Tibial nerve (tissue), 4 donors: ENCODE measurements around the gene ALAS1. TPM values are rescaled to one million over a fixed set of nuclear protein-coding genes. Genes with fewer than 3 reads are reported as not detected.

Experiments used
- DNase-seq, 2 donors: peaks; one replicate each; pipeline ENCODE4 v3.0.0-alpha.2; 2019; ENCODE audit warnings: low spot score in 2 of 2
- H3K27ac ChIP-seq, 4 donors: fragments of 200-600 bp; sonication (generic) in 3 of 4; one replicate each; pipeline ENCODE4 v1.5.1; 2017 to 2019; ENCODE audit warnings: mild to moderate bottlenecking in 1 of 4
- H3K27me3 ChIP-seq, 2 donors: fragments of 200-600 bp; sonication (generic) in 1 of 2; one replicate each; pipeline versions ENCODE4 v1.5.1 to v1.6.0; 2017 to 2019
- H3K36me3 ChIP-seq, 3 donors: fragments of 200-600 bp; sonication (generic); one replicate each; pipeline ENCODE4 v1.5.1; 2018 to 2019
- H3K4me1 ChIP-seq, 4 donors: fragments of 200-600 bp; sonication (generic) in 3 of 4; one replicate each; pipeline ENCODE4 v1.5.1; 2017 to 2019
- H3K4me3 ChIP-seq, 4 donors: fragments of 200-600 bp; sonication (generic) in 3 of 4; one replicate each; pipeline ENCODE4 v1.5.1; 2017 to 2019; ENCODE audit warnings: mild to moderate bottlenecking in 1 of 4, moderate library complexity in 1 of 4
- H3K9me3 ChIP-seq, 4 donors: fragments of 200-600 bp; sonication (generic) in 3 of 4; one replicate each; pipeline ENCODE4 v1.5.1; 2017 to 2019
- EP300 ChIP-seq, 2 donors: sonication (generic); formaldehyde crosslinking; IDR thresholded peaks; one replicate each; pipeline ENCODE4 v1.6.1; 2017; ENCODE audit warnings: antibody characterized with exemption in 2 of 2, mild to moderate bottlenecking in 1 of 2
- POLR2A ChIP-seq, 2 donors: fragments of 450-650 bp; IDR thresholded peaks; one replicate each; pipeline ENCODE4 v1.6.1; 2017; ENCODE audit warnings: antibody characterized with exemption in 2 of 2, mild to moderate bottlenecking in 2 of 2, moderate library complexity in 2 of 2
- WGBS, 2 donors: methylation state at CpG; one replicate each; pipeline ENCODE4 v1.1.5; 2018; 5-methylcytosine and 5-hydroxymethylcytosine counted together
- total RNA-seq, 4 donors: library from RNA; depleted of rRNA; stranded (reverse); fragments of >200 nt; gene quantifications; one replicate each; pipeline ENCODE4 v1.1.0, GENCODE V29; 2016
- TF ChIP-seq, protein P1 (sequence below), 5 experiments: fragments of 200-600 bp in 3 of 5; fragments of 450-650 bp in 2 of 5; sonication (generic) in 3 of 5; IDR thresholded peaks; one replicate each; pipeline ENCODE4 v1.5.1; 2016 to 2019; ENCODE audit warnings: antibody characterized with exemption in 5 of 5, mild to moderate bottlenecking in 3 of 5, moderate library complexity in 2 of 5

The ALAS1 gene
- total RNA-seq, 4 donors from 2014 or later: 26.1 to 37.1 (median 32.0) TPM

GRCh38 chr3:52248165-52248541 lies 50.2 kb downstream of the ALAS1 start:
- Histone ChIP-seq H3K4me3 (no peak overlapping the region), H3K36me3 (peaks cover 0 to 58% (median 3%) of the 10 kb centered on the region in 3 donors), H3K27me3 (no peaks in the 10 kb centered on the region), H3K9me3 (no peaks in the 10 kb centered on the region), H3K27ac (no peak overlapping the region), H3K4me1 (peaks cover 0 to 32% (median 12%) of the 10 kb centered on the region in 4 donors)
- no peak for DNase-seq
- 76 to 94% methylated on average over 8 to 10 of the region's 10 CpGs for WGBS, 2 donors
- TF ChIP-seq, protein P1, sequence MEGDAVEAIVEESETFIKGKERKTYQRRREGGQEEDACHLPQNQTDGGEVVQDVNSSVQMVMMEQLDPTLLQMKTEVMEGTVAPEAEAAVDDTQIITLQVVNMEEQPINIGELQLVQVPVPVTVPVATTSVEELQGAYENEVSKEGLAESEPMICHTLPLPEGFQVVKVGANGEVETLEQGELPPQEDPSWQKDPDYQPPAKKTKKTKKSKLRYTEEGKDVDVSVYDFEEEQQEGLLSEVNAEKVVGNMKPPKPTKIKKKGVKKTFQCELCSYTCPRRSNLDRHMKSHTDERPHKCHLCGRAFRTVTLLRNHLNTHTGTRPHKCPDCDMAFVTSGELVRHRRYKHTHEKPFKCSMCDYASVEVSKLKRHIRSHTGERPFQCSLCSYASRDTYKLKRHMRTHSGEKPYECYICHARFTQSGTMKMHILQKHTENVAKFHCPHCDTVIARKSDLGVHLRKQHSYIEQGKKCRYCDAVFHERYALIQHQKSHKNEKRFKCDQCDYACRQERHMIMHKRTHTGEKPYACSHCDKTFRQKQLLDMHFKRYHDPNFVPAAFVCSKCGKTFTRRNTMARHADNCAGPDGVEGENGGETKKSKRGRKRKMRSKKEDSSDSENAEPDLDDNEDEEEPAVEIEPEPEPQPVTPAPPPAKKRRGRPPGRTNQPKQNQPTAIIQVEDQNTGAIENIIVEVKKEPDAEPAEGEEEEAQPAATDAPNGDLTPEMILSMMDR (IDR thresholded peaks at IDR 0.05): no peak
- TF ChIP-seq POLR2A (IDR thresholded peaks at IDR 0.05) (no peak), EP300 (IDR thresholded peaks at IDR 0.05) (no peak)

DNA sequence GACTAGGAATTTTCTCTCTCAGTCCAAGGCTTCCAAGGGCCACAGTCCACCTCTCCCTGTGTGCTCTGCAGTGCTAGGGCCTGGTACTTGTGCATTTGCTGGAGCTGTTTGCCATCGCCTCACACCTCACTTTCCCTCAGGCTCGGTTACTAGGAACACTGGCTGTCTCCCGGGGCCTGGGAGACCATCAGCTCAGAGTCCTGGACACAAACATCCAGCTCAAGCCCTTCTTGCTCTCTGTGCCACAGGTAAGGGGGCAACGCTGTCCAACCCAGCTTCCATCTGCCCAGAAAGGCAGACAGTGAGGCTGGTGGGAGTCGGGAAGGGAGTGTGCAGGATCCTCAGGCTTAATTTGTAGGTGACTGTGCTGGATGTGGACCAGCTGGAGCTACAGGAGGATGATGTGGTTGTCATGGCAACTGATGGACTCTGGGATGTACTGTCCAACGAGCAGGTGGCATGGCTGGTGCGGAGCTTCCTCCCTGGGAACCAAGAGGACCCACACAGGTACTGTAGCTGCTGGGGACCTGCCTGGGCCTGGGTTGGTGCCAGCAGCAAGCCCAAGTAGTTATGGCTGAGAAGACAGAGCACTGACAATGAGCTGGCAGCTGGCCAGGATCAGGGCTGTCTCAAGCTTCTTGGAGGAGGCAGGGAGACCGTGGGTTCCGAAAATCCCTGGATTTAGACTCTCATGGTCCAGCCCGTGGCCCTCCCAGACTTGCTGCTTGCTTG lies 51.0 kb downstream of the ALAS1 start:
- Histone ChIP-seq H3K4me1 (peaks cover 0 to 39% (median 15%) of the 10 kb centered on the region in 4 donors), H3K4me3 (no peak overlapping the region), H3K27me3 (no peaks in the 10 kb centered on the region), H3K36me3 (peaks cover 0 to 66% (median 3%) of the 10 kb centered on the region in 3 donors), H3K9me3 (no peaks in the 10 kb centered on the region), H3K27ac (no peak overlapping the region)
- TF ChIP-seq, protein P1 (IDR thresholded peaks at IDR 0.05): no peak
- no peak for TF ChIP-seq POLR2A (IDR thresholded peaks at IDR 0.05)
- no peak for TF ChIP-seq EP300 (IDR thresholded peaks at IDR 0.05)
- DNase-seq: no peak
- 70 to 88% methylated on average over 7 to 8 of the region's 10 CpGs for WGBS, 2 donors

DNA sequence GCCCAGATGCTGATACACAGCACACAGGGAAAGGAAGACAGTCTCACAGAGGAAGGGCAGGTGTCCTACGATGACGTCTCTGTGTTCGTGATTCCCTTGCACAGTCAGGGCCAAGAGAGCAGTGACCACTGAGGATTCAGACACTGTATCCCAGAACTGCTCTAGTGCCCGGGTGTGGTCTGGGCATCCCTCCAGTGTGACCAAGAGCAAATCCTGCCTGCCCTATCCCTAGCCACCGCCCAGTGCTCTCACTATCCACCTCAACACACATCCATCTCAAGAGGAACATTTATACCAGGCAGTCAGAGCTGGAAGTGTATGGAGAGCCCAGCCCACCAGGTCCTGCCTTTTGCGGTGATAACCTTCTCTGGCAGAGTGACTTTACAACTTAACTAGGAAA lies 51.7 kb downstream of the ALAS1 start:
- Histone ChIP-seq H3K4me1 (peaks cover 0 to 35% (median 15%) of the 10 kb centered on the region in 4 donors), H3K27me3 (no peaks in the 10 kb centered on the region), H3K9me3 (no peaks in the 10 kb centered on the region), H3K36me3 (peaks cover 0 to 73% (median 6%) of the 10 kb centered on the region in 3 donors), H3K27ac (peak overlapping the region in 1 of 4 donors; percentile 10), H3K4me3 (no peak overlapping the region)
- WGBS, 2 donors: 85 to 87% methylated on average over 5 to 6 of the region's 6 CpGs
- DNase-seq: no peak
- TF ChIP-seq EP300 (IDR thresholded peaks at IDR 0.05): no peak
- TF ChIP-seq, protein P1 (IDR thresholded peaks at IDR 0.05): no peak
- TF ChIP-seq POLR2A (IDR thresholded peaks at IDR 0.05): no peak

DNA sequence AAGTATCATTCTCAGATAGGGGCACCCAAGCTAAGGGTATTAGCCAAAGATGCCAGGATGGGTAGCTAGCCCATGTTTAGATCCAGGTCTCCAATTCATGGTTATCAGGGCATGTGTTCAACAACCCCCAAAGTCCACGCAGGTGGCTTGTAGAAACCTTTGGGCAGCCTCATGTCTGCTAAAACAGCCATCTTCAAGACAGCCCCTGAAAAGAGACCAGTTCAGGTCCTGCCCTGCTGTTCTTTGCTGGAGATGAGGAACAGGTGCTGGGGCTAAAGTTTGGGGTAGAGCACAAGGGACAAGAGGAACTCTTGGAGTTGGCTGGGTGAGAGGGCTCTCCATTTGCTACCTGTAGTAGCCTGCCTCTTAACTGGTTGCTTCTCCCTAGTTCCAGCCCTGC lies 52.2 kb downstream of the ALAS1 start:
- Histone ChIP-seq H3K36me3 (peaks cover 0 to 77% (median 6%) of the 10 kb centered on the region in 3 donors), H3K4me3 (no peak overlapping the region), H3K4me1 (peaks cover 0 to 31% (median 11%) of the 10 kb centered on the region in 4 donors), H3K9me3 (no peaks in the 10 kb centered on the region), H3K27ac (peak overlapping the region in 1 of 4 donors; percentile 10), H3K27me3 (no peaks in the 10 kb centered on the region)
- TF ChIP-seq, protein P1 (IDR thresholded peaks at IDR 0.05): no peak
- TF ChIP-seq POLR2A (IDR thresholded peaks at IDR 0.05): no peak
- WGBS, 2 donors: 70 to 100% methylated on average over 1 of the region's 1 CpG
- no peak for DNase-seq
